SK-N-SH treated with all-trans-retinoic acid at 6 μM for 48 hours (cell line): ENCODE data around the gene RGCC.

ENCODE experiments used
- ATAC-seq: fragments of 200-7000 bp; cut with Tn5 transposase; 3 replicates; pipeline ENCODE4 v1.9.1; 2020; ENCODE audit warnings: mild to moderate bottlenecking, moderate library complexity
- BACH2 ChIP-seq: fragments of 250-450 bp; sonication (Bioruptor Pico); IDR thresholded peaks from 2 replicates; pipeline ENCODE4 v1.9.0; 2021; ENCODE audit warnings: mild to moderate bottlenecking, borderline replicate concordance
- CREB5 ChIP-seq: fragments of 250-450 bp; sonication (Bioruptor Pico); IDR thresholded peaks from 2 replicates; pipeline ENCODE4 v1.5.1; 2020; ENCODE audit warnings: low read depth, mild to moderate bottlenecking, moderate library complexity
- CSDC2 ChIP-seq: fragments of 250-450 bp; sonication (Bioruptor Pico); IDR thresholded peaks from 2 replicates; pipeline ENCODE4 v1.5.0; 2020; ENCODE audit warnings: mild to moderate bottlenecking, moderate library complexity
- CSRNP3 ChIP-seq: fragments of 250-450 bp; sonication (Bioruptor Pico); IDR thresholded peaks from 2 replicates; pipeline ENCODE4 v1.5.1; 2021; ENCODE audit warnings: mild to moderate bottlenecking, moderate library complexity
- ESRRG ChIP-seq: fragments of 250-450 bp; sonication (Bioruptor Pico); IDR thresholded peaks from 2 replicates; pipeline ENCODE4 v1.6.1; 2021; ENCODE audit warnings: mild to moderate bottlenecking
- ISL1 ChIP-seq: fragments of 250-450 bp; sonication (Bioruptor Pico); IDR thresholded peaks from 2 replicates; pipeline ENCODE4 v2.1.2; 2022; ENCODE audit warnings: mild to moderate bottlenecking, moderate library complexity
- OSR1 ChIP-seq: fragments of 250-450 bp; sonication (Bioruptor Pico); IDR thresholded peaks from 2 replicates; pipeline ENCODE4 v1.8.0; 2022; ENCODE audit warnings: moderate library complexity, mild to moderate bottlenecking, inconsistent platforms
- POU6F1 ChIP-seq: fragments of 250-450 bp; sonication (Bioruptor Pico); IDR thresholded peaks from 2 replicates; pipeline ENCODE4 v1.8.0; 2021; ENCODE audit warnings: low read depth, mild to moderate bottlenecking, moderate library complexity, borderline replicate concordance
- PPARA ChIP-seq: fragments of 250-450 bp; sonication (Bioruptor Pico); IDR thresholded peaks from 2 replicates; pipeline ENCODE4 v1.5.0; 2020; ENCODE audit warnings: mild to moderate bottlenecking, borderline replicate concordance
- RARB ChIP-seq: fragments of 250-450 bp; sonication (Bioruptor Pico); IDR thresholded peaks from 2 replicates; pipeline ENCODE4 v1.8.0; 2021; ENCODE audit warnings: mild to moderate bottlenecking, moderate library complexity
- SNAI2 ChIP-seq: fragments of 250-450 bp; sonication (Bioruptor Pico); IDR thresholded peaks from 2 replicates; pipeline ENCODE4 v1.5.0; 2020; ENCODE audit warnings: mild to moderate bottlenecking, moderate library complexity
- TCF4 ChIP-seq: fragments of 250-450 bp; sonication (Bioruptor Pico); IDR thresholded peaks from 2 replicates; pipeline ENCODE4 v1.8.0; 2021; ENCODE audit warnings: mild to moderate bottlenecking, moderate library complexity, borderline replicate concordance
- TOX ChIP-seq: fragments of 250-450 bp; sonication (Bioruptor Pico); IDR thresholded peaks from 2 replicates; pipeline ENCODE4 v1.8.0; 2021; ENCODE audit warnings: mild to moderate bottlenecking, moderate library complexity, borderline replicate concordance
- ZC3H10 ChIP-seq: fragments of 250-450 bp; sonication (Bioruptor Pico); IDR thresholded peaks from 2 replicates; pipeline ENCODE4 v1.5.1; 2021; ENCODE audit warnings: mild to moderate bottlenecking, moderate library complexity
- ZFP3 ChIP-seq: fragments of 250-450 bp; sonication (Bioruptor Pico); IDR thresholded peaks from 2 replicates; pipeline ENCODE4 v1.5.0; 2020; ENCODE audit warnings: mild to moderate bottlenecking, moderate library complexity
- ZNF565 ChIP-seq: fragments of 450-650 bp; formaldehyde crosslinking; conservative IDR thresholded peaks from 2 replicates; pipeline ENCODE4 v1.5.0; 2020; ENCODE audit warnings: low read depth, mild to moderate bottlenecking, moderate library complexity
- ZNF70 ChIP-seq: fragments of 450-650 bp; formaldehyde crosslinking; IDR thresholded peaks from 2 replicates; pipeline ENCODE4 v1.5.0; 2020; ENCODE audit warnings: mild to moderate bottlenecking, moderate library complexity
- ZNF8 ChIP-seq: fragments of 450-650 bp; formaldehyde crosslinking; IDR thresholded peaks from 2 replicates; pipeline ENCODE4 v1.5.0; 2020; ENCODE audit warnings: mild to moderate bottlenecking, moderate library complexity
- TF ChIP-seq, protein P1 (sequence below): fragments of 250-450 bp; sonication (Bioruptor Pico); IDR thresholded peaks from 2 replicates; pipeline ENCODE4 v1.8.0; 2020; ENCODE audit warnings: mild to moderate bottlenecking, moderate library complexity, borderline replicate concordance
- TF ChIP-seq, protein P2 (sequence below): fragments of 250-450 bp; sonication (Bioruptor Pico); IDR thresholded peaks from 2 replicates; pipeline ENCODE4 v1.5.0; 2020; ENCODE audit warnings: mild to moderate bottlenecking, moderate library complexity

Gene RGCC

GRCh38 chr13:41460930-41461329, 3.6 kb downstream of the RGCC start (continued):
- no peak for TF ChIP-seq CSRNP3 (CRISPR knock-in tag)
- no peak for TF ChIP-seq ISL1 (CRISPR knock-in tag)
- no peak for TF ChIP-seq TCF4 (CRISPR knock-in tag)
- TF ChIP-seq ZFP3 (CRISPR knock-in tag) = no peak
- TF ChIP-seq, all 23 proteins: peak for 0

DNA sequence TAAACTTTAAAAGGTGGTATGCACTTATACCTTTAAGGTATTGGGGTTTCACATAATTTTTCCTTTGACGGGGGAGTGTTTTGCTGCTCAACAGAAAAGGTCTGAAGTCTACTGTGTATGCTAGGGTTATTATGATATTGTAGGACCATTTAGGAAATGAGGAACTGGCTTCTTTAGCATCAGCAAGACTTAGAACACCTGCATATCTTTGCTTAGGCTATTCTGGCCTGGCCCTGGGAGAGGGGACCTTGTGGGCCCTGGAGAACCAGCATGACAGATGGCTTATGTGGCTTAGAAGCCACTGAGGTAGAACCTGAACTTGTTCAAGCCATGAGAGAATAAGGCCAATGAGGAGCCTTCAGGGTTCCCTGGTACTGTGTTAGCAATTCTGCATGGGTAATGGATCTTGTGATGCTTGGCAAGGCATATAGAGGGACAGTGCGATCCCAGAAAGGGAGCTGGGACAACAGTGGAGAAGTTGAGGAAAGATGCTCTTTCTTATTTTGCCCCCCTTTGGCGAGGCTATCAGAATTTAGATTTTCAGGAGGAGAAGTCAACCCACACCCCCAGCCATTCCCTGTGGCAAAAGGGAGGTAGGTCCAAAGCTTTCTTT, 4.3 kb downstream of the RGCC start:
- ATAC-seq = no peak
- no peak for TF ChIP-seq CSDC2 (CRISPR knock-in tag)
- TF ChIP-seq ZFP3 (CRISPR knock-in tag) = no peak
- no peak for TF ChIP-seq TCF4 (CRISPR knock-in tag)
- no peak for TF ChIP-seq BACH2 (CRISPR knock-in tag)
- no peak for TF ChIP-seq CREB5 (CRISPR knock-in tag)
- no peak for TF ChIP-seq ZNF565 (CRISPR knock-in tag)
- TF ChIP-seq POU6F1 = no peak
- no peak for TF ChIP-seq OSR1
- TF ChIP-seq, protein P1, sequence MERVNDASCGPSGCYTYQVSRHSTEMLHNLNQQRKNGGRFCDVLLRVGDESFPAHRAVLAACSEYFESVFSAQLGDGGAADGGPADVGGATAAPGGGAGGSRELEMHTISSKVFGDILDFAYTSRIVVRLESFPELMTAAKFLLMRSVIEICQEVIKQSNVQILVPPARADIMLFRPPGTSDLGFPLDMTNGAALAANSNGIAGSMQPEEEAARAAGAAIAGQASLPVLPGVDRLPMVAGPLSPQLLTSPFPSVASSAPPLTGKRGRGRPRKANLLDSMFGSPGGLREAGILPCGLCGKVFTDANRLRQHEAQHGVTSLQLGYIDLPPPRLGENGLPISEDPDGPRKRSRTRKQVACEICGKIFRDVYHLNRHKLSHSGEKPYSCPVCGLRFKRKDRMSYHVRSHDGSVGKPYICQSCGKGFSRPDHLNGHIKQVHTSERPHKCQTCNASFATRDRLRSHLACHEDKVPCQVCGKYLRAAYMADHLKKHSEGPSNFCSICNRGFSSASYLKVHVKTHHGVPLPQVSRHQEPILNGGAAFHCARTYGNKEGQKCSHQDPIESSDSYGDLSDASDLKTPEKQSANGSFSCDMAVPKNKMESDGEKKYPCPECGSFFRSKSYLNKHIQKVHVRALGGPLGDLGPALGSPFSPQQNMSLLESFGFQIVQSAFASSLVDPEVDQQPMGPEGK (CRISPR knock-in tag) = no peak
- TF ChIP-seq, protein P2, sequence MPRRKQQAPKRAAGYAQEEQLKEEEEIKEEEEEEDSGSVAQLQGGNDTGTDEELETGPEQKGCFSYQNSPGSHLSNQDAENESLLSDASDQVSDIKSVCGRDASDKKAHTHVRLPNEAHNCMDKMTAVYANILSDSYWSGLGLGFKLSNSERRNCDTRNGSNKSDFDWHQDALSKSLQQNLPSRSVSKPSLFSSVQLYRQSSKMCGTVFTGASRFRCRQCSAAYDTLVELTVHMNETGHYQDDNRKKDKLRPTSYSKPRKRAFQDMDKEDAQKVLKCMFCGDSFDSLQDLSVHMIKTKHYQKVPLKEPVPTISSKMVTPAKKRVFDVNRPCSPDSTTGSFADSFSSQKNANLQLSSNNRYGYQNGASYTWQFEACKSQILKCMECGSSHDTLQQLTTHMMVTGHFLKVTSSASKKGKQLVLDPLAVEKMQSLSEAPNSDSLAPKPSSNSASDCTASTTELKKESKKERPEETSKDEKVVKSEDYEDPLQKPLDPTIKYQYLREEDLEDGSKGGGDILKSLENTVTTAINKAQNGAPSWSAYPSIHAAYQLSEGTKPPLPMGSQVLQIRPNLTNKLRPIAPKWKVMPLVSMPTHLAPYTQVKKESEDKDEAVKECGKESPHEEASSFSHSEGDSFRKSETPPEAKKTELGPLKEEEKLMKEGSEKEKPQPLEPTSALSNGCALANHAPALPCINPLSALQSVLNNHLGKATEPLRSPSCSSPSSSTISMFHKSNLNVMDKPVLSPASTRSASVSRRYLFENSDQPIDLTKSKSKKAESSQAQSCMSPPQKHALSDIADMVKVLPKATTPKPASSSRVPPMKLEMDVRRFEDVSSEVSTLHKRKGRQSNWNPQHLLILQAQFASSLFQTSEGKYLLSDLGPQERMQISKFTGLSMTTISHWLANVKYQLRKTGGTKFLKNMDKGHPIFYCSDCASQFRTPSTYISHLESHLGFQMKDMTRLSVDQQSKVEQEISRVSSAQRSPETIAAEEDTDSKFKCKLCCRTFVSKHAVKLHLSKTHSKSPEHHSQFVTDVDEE = no peak
- TF ChIP-seq ZNF8 (CRISPR knock-in tag) = no peak
- no peak for TF ChIP-seq PPARA (CRISPR knock-in tag)
- no peak for TF ChIP-seq SNAI2 (CRISPR knock-in tag)
- TF ChIP-seq ZNF70 (CRISPR knock-in tag) = no peak
- no peak for TF ChIP-seq ZC3H10
- TF ChIP-seq CSRNP3 (CRISPR knock-in tag) = no peak
- TF ChIP-seq ESRRG (CRISPR knock-in tag) = no peak
- TF ChIP-seq TOX = no peak
- TF ChIP-seq RARB (CRISPR knock-in tag) = no peak

- ATAC-seq = no peak
- TF ChIP-seq, protein P2 = no peak
- TF ChIP-seq ISL1 (CRISPR knock-in tag) (no peak), CSRNP3 (CRISPR knock-in tag) (no peak), ESRRG (CRISPR knock-in tag) (no peak), ZNF70 (CRISPR knock-in tag) (no peak), ZNF8 (CRISPR knock-in tag) (no peak)
- TF ChIP-seq, protein P1 (CRISPR knock-in tag) = no peak
Measured at GRCh38 chr13:41462427-41462826, 5.1 kb downstream of the RGCC start.
